Epithelial cell of esophagus (primary cell): Measurements from ENCODE around the gene TBC1D5.

ENCODE experiments used
- DNase-seq: peaks from one replicate; pipeline ENCODE4 v3.0.0; 2010; ENCODE audit warnings: low read depth
- H3K4me3 ChIP-seq: 2 replicates; pipeline ENCODE4 v1.5.1; 2011; ENCODE audit warnings: mild to moderate bottlenecking, low read length, control low read depth
- TF ChIP-seq, protein P1 (sequence below): IDR thresholded peaks from 2 replicates; pipeline ENCODE4 v1.5.1; 2011; ENCODE audit warnings: low read depth, mild to moderate bottlenecking, low read length, control low read depth, inconsistent platforms; ENCODE audit not compliant: insufficient read depth; ENCODE audit errors: missing control alignments

TBC1D5 gene

DNA sequence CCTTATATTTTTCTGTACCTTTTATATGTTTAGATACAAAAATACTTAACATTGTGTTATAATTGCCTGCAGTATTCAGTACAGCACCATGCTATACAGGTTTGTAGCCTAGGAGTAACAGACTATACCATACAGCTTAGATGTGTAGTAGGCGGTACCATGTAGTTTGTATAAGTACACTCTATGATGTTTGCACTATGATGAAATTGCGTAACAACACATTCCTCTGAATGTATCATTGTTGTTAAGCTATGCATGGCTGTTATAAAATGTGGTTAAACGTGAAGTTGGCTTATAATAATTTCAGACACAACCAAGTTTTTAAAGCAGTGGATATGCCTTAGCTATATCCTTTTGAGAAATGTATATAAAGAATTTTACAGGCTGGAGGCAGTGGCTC lies 529.3 kb downstream of the TBC1D5 start:
- TF ChIP-seq, protein P1, sequence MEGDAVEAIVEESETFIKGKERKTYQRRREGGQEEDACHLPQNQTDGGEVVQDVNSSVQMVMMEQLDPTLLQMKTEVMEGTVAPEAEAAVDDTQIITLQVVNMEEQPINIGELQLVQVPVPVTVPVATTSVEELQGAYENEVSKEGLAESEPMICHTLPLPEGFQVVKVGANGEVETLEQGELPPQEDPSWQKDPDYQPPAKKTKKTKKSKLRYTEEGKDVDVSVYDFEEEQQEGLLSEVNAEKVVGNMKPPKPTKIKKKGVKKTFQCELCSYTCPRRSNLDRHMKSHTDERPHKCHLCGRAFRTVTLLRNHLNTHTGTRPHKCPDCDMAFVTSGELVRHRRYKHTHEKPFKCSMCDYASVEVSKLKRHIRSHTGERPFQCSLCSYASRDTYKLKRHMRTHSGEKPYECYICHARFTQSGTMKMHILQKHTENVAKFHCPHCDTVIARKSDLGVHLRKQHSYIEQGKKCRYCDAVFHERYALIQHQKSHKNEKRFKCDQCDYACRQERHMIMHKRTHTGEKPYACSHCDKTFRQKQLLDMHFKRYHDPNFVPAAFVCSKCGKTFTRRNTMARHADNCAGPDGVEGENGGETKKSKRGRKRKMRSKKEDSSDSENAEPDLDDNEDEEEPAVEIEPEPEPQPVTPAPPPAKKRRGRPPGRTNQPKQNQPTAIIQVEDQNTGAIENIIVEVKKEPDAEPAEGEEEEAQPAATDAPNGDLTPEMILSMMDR: no peak
- H3K4me3 ChIP-seq: no peak overlapping the region
- DNase-seq: peak; percentile 89

GRCh38 chr3:17207979-17208378 lies 534.5 kb downstream of the TBC1D5 start:
- DNase-seq: no peak
- no peak overlapping the region for H3K4me3 ChIP-seq
- TF ChIP-seq, protein P1: no peak

GRCh38 chr3:17207019-17207418 lies 535.4 kb downstream of the TBC1D5 start:
- no peak for DNase-seq
- no peak overlapping the region for H3K4me3 ChIP-seq
- TF ChIP-seq, protein P1: no peak

- TF ChIP-seq, protein P1: no peak
- no peak for DNase-seq
- no peak overlapping the region for H3K4me3 ChIP-seq
These were observed 538.3 kb downstream of the TBC1D5 start for GRCh38 chr3:17204049-17204650.

- DNase-seq: no peak
- no peak overlapping the region for H3K4me3 ChIP-seq
- TF ChIP-seq, protein P1: no peak
These were observed 540.9 kb downstream of the TBC1D5 start for GRCh38 chr3:17201538-17201937.

- TF ChIP-seq, protein P1: no peak
- no peak overlapping the region for H3K4me3 ChIP-seq
- DNase-seq: peak; percentile 8
These were observed 546.4 kb downstream of the TBC1D5 start for GRCh38 chr3:17195856-17196604.
